WTC11 (cell line): ENCODE data around the gene STAC. TPM values are rescaled to one million over a fixed set of nuclear protein-coding genes. Genes with fewer than 3 reads are reported as not detected.

Source experiments
- ATAC-seq: fragments of 200-7000 bp; cut with Tn5 transposase; 2 replicates; pipeline ENCODE4 v1.10.0; 2021; ENCODE audit warnings: mild to moderate bottlenecking, moderate library complexity
- CTCF ChIA-PET: fragments of 300-600 bp; sonication (Branson Sonifier 250); formaldehyde crosslinking; loops from one replicate; lab custom pipeline; 2021; ENCODE audit warnings: antibody characterized with exemption; lab: Charles Lee
- POLR2A ChIA-PET: fragments of 350-600 bp; sonication (Branson Sonifier 250); formaldehyde crosslinking; loops from one replicate; lab custom pipeline; 2021; ENCODE audit warnings: antibody characterized with exemption; lab: Charles Lee
- DNase-seq: peaks from one replicate; pipeline ENCODE4 v3.0.0; 2021; ENCODE audit warnings: low spot score
- H3K27ac Mint-ChIP-seq: 2 replicates; pipeline ENCODE4 v1.8.0; 2021; ENCODE audit warnings: mixed read lengths
- H3K27me3 Mint-ChIP-seq: 2 replicates; pipeline ENCODE4 v1.8.0; 2021; ENCODE audit warnings: low read depth, mild to moderate bottlenecking, moderate library complexity, mixed read lengths
- H3K36me3 Mint-ChIP-seq: 2 replicates; pipeline ENCODE4 v1.8.0; 2021; ENCODE audit warnings: mixed read lengths
- H3K4me1 Mint-ChIP-seq: 2 replicates; pipeline ENCODE4 v1.8.0; 2022; ENCODE audit warnings: mixed read lengths
- H3K4me3 Mint-ChIP-seq: 2 replicates; pipeline ENCODE4 v1.8.0; 2021; ENCODE audit warnings: mild to moderate bottlenecking, moderate library complexity, mixed read lengths
- H3K9me3 Mint-ChIP-seq: 2 replicates; pipeline ENCODE4 v1.8.0; 2021; ENCODE audit warnings: mixed read lengths
- ATF6 ChIP-seq: sonication (generic); formaldehyde crosslinking; IDR thresholded peaks from 2 replicates; pipeline ENCODE4 v1.8.1; 2023; ENCODE audit warnings: mild to moderate bottlenecking, missing genetic modification reagents
- CDX4 ChIP-seq: fragments of 250-450 bp; sonication (Bioruptor Pico); IDR thresholded peaks from 2 replicates; pipeline ENCODE4 v1.9.0; 2021; ENCODE audit warnings: moderate library complexity, mild to moderate bottlenecking, inconsistent platforms, borderline replicate concordance
- E2F5 ChIP-seq: sonication (generic); formaldehyde crosslinking; IDR thresholded peaks from 2 replicates; pipeline ENCODE4 v1.8.1; 2022; ENCODE audit warnings: mild to moderate bottlenecking, moderate library complexity, missing genetic modification reagents
- IRF1 ChIP-seq: sonication (generic); formaldehyde crosslinking; IDR thresholded peaks from 2 replicates; pipeline ENCODE4 v1.8.0; 2023; ENCODE audit warnings: missing genetic modification reagents
- KAT7 ChIP-seq: sonication (generic); formaldehyde crosslinking; IDR thresholded peaks from 2 replicates; pipeline ENCODE4 v1.8.1; 2023; ENCODE audit warnings: missing genetic modification reagents, mild to moderate bottlenecking, borderline replicate concordance
- MAX ChIP-seq: sonication (generic); formaldehyde crosslinking; IDR thresholded peaks from 2 replicates; pipeline ENCODE4 v1.8.0; 2022; ENCODE audit warnings: mild to moderate bottlenecking, missing genetic modification reagents
- MXD4 ChIP-seq: fragments of 250-450 bp; sonication (Bioruptor Pico); IDR thresholded peaks from 2 replicates; pipeline ENCODE4 v1.8.0; 2021; ENCODE audit warnings: mild to moderate bottlenecking, moderate library complexity, borderline replicate concordance
- NFE2L1 ChIP-seq: sonication (generic); formaldehyde crosslinking; IDR thresholded peaks from 2 replicates; pipeline ENCODE4 v1.8.1; 2023; ENCODE audit warnings: missing genetic modification reagents
- NFYB ChIP-seq: sonication (generic); formaldehyde crosslinking; conservative IDR thresholded peaks from 2 replicates; pipeline ENCODE4 v1.8.0; 2022; ENCODE audit warnings: low read depth, missing genetic modification reagents
- PRDM15 ChIP-seq: sonication (generic); formaldehyde crosslinking; IDR thresholded peaks from 2 replicates; pipeline ENCODE4 v1.8.0; 2022; ENCODE audit warnings: missing genetic modification reagents
- SMAD3 ChIP-seq: sonication (generic); formaldehyde crosslinking; IDR thresholded peaks from 2 replicates; pipeline ENCODE4 v1.8.0; 2022; ENCODE audit warnings: missing genetic modification reagents, mild to moderate bottlenecking, borderline replicate concordance
- STAT6 ChIP-seq: sonication (generic); formaldehyde crosslinking; conservative IDR thresholded peaks from 2 replicates; pipeline ENCODE4 v1.8.1; 2023; ENCODE audit warnings: mild to moderate bottlenecking, low read depth, missing genetic modification reagents, moderate library complexity
- TEAD4 ChIP-seq: sonication (generic); formaldehyde crosslinking; IDR thresholded peaks from 2 replicates; pipeline ENCODE4 v1.8.0; 2022; ENCODE audit warnings: mild to moderate bottlenecking, missing genetic modification reagents
- ZNF263 ChIP-seq: sonication (generic); formaldehyde crosslinking; IDR thresholded peaks from 2 replicates; pipeline ENCODE4 v1.8.1; 2022; ENCODE audit warnings: low read depth, mild to moderate bottlenecking, moderate library complexity, missing genetic modification reagents
- ZNF416 ChIP-seq: fragments of 250-450 bp; sonication (Bioruptor Pico); IDR thresholded peaks from 2 replicates; pipeline ENCODE4 v1.9.0; 2021; ENCODE audit warnings: mild to moderate bottlenecking, inconsistent platforms
- ZNF512 ChIP-seq: sonication (generic); formaldehyde crosslinking; IDR thresholded peaks from 2 replicates; pipeline ENCODE4 v1.8.1; 2022; ENCODE audit warnings: missing genetic modification reagents, borderline replicate concordance
- total RNA-seq: library from RNA; stranded (reverse); gene quantifications from 3 replicates; pipeline ENCODE4 v1.2.3, GENCODE V29; 2021

Gene STAC
- total RNA-seq, 1 experiment from 2014 or later, result 5.6 TPM

GRCh38 chr3:36393563-36393962 lies 13.3 kb downstream of the STAC start (continued):
- TF ChIP-seq ZNF416 (CRISPR knock-in tag) (no peak), TEAD4 (CRISPR knock-in tag) (no peak), KAT7 (CRISPR knock-in tag) (no peak), ZNF512 (CRISPR knock-in tag) (no peak), NFE2L1 (no peak)
- TF ChIP-seq, all 79 proteins: peak for 0

GRCh38 chr3:36394176-36394575 lies 13.9 kb downstream of the STAC start:
- Mint-ChIP-seq H3K27ac (no peak overlapping the region), H3K4me3 (no peak overlapping the region), H3K36me3 (no peaks in the 10 kb centered on the region; the same call in 1 of the 2 replicates), H3K9me3 (no peaks in the 10 kb centered on the region), H3K27me3 (no peaks in the 10 kb centered on the region), H3K4me1 (peaks cover 2% of the 10 kb centered on the region; the same call in 1 of the 2 replicates)
- ChIA-PET CTCF (no interaction called here), POLR2A (no interaction called here)
- DNase-seq (no peak), ATAC-seq (no peak)
- TF ChIP-seq ATF6 (CRISPR knock-in tag) (no peak), CDX4 (CRISPR knock-in tag) (no peak)

- POLR2A ChIA-PET, result no interaction called here
- Mint-ChIP-seq H3K27ac (no peak overlapping the region), H3K36me3 (no peaks in the 10 kb centered on the region), H3K27me3 (no peaks in the 10 kb centered on the region), H3K4me3 (no peak overlapping the region), H3K9me3 (no peaks in the 10 kb centered on the region), H3K4me1 (no peaks in the 10 kb centered on the region)
- DNase-seq, result no peak
- CTCF ChIA-PET, result interaction anchor here (0.8 kb wide), 1 partner anchor 274 kb away, joined by 3 read pairs; no protein-coding TSS in a partner anchor
- TF ChIP-seq IRF1 (CRISPR knock-in tag), result no peak
- TF ChIP-seq E2F5 (CRISPR knock-in tag), result no peak
- no peak for TF ChIP-seq MXD4 (CRISPR knock-in tag)
- TF ChIP-seq STAT6, result no peak
- ATAC-seq, result no peak
Observed at GRCh38 chr3:36397841-36398240, 17.5 kb downstream of the STAC start.

- H3K9me3 Mint-ChIP-seq, result no peaks in the 10 kb centered on the region
- CTCF ChIA-PET, result no interaction called here
- no peak for ATAC-seq
- DNase-seq, result no peak
- no peak overlapping the region for H3K4me3 Mint-ChIP-seq
- POLR2A ChIA-PET, result no interaction called here
- H3K4me1 Mint-ChIP-seq, result no peaks in the 10 kb centered on the region
- H3K36me3 Mint-ChIP-seq, result no peaks in the 10 kb centered on the region
- H3K27ac Mint-ChIP-seq, result no peak overlapping the region
- H3K27me3 Mint-ChIP-seq, result no peaks in the 10 kb centered on the region
- TF ChIP-seq E2F5 (CRISPR knock-in tag), result no peak
- no peak for TF ChIP-seq NFYB (CRISPR knock-in tag)
- TF ChIP-seq ZNF263 (CRISPR knock-in tag), result no peak
- no peak for TF ChIP-seq PRDM15 (CRISPR knock-in tag)
- TF ChIP-seq MAX (CRISPR knock-in tag), result no peak
- no peak for TF ChIP-seq SMAD3 (CRISPR knock-in tag)
Observed at GRCh38 chr3:36399933-36400332, 19.6 kb downstream of the STAC start.
